Duodenal mucosa (tissue), 2 donors: ENCODE measurements around the gene C10orf105.

Experiments used
- H3K27ac ChIP-seq: one replicate; pipeline ENCODE4 v1.7.0; 2013; ENCODE audit warnings: low read depth, low read length
- H3K27me3 ChIP-seq, 2 donors: one replicate each; pipeline ENCODE4 v1.7.0; 2013; ENCODE audit warnings: low read length in 2 of 2, control low read depth in 1 of 2; ENCODE audit not compliant: insufficient read depth in 2 of 2, control insufficient read depth in 1 of 2
- H3K36me3 ChIP-seq, 2 donors: one replicate each; pipeline ENCODE4 v1.7.0; 2013; ENCODE audit warnings: low read length in 2 of 2, control low read depth in 1 of 2; ENCODE audit not compliant: insufficient read depth in 2 of 2, control insufficient read depth in 1 of 2
- H3K4me1 ChIP-seq, 2 donors: one replicate each; pipeline ENCODE4 v1.7.0; 2013; ENCODE audit warnings: low read length in 2 of 2, control low read depth in 1 of 2; ENCODE audit not compliant: insufficient read depth in 2 of 2, control insufficient read depth in 1 of 2
- H3K4me3 ChIP-seq, 2 donors: one replicate each; pipeline ENCODE4 v1.7.0; 2013; ENCODE audit warnings: low read length in 2 of 2, low read depth in 1 of 2
- H3K9ac ChIP-seq, 2 donors: one replicate each; pipeline ENCODE4 v1.7.0; 2013; ENCODE audit warnings: low read length in 2 of 2, low read depth in 1 of 2
- H3K9me3 ChIP-seq, 2 donors: one replicate each; pipeline ENCODE4 v1.7.0; 2013; ENCODE audit warnings: low read length in 2 of 2, control low read depth in 1 of 2; ENCODE audit not compliant: control insufficient read depth in 1 of 2

C10orf105 gene

GRCh38 chr10:71737001-71737833 lies 17.6 kb upstream of the C10orf105 start:
- Histone ChIP-seq H3K9ac (peak overlapping the region; percentile 28 to 42), H3K36me3 (no peaks in the 10 kb centered on the region), H3K27me3 (no peaks in the 10 kb centered on the region), H3K27ac (peak overlapping the region; percentile 63), H3K9me3 (no peaks in the 10 kb centered on the region), H3K4me1 (peaks cover 50 to 65% of the 10 kb centered on the region in 2 donors), H3K4me3 (peak overlapping the region in 1 of 2 donors; percentile 10)

DNA sequence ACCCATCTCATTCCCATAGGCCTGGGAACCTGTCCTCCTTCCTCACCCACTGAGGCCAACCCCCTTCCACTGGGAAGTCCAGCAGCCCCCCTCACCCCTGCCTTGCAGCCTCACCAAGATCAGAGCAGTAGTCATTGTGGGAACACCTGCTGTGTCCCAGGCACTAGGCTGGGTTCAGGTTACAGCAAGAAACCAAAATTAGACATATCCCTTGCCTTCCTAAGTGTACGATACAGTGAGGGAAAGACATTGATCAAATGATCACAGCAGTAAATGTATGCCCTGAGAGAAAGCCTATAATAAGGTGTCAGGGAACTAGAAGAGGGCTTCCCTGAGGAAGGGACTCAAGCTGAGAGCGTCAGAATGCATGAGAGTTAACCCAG lies 17.0 kb upstream of the C10orf105 start:
- Histone ChIP-seq H3K27ac (no peak overlapping the region), H3K9me3 (no peaks in the 10 kb centered on the region), H3K4me1 (peaks cover 46 to 59% of the 10 kb centered on the region in 2 donors), H3K27me3 (no peaks in the 10 kb centered on the region), H3K9ac (peak overlapping the region; percentile 28 to 42), H3K4me3 (peak overlapping the region in 1 of 2 donors; percentile 10), H3K36me3 (no peaks in the 10 kb centered on the region)

DNA sequence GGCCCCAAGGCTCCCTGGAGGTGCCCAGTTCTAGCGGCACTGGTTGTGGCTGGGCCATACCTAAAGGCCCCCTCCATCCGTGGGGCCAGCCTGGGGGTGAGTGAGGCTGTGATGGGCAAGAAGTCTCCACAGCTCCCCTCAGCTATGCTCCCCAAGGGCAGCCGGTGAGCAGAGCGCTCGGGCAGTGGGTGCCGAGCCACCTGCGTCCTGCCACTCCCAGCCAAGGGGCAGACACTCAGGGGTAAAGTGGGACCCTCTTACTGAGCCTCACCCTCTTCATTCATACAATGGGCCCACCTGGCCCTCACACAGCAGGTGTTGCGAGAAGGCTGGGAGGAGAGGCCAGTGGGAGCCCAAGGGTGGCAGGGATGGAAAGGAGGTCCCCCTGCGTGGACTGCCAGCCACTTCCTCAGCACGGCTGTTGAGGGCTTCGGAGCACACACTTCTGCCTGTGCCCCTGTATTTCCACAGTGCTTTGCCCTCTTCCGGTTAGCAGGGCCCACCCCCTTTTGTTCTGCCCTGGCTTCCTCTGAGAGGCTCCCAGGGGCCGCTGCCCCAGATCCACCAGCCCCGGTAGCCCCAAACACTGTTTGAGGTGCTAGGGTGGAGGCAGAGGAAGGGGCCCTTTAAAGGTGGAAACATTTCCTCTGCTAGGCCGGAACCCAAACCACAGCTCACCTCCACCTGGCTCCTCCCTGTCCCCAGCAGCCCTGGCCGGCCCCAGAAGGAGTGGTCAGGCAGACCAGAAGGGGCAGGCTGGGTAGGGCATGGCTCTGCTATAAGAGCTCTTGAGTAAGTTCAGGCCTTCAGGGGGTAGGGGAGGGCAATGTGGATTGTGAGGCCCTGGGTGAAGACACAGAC lies 16.4 kb upstream of the C10orf105 start:
- Histone ChIP-seq H3K36me3 (no peaks in the 10 kb centered on the region), H3K4me1 (peaks cover 46 to 53% of the 10 kb centered on the region in 2 donors), H3K27me3 (no peaks in the 10 kb centered on the region), H3K9me3 (no peaks in the 10 kb centered on the region), H3K9ac (peak overlapping the region; percentile 28 to 42), H3K4me3 (peak overlapping the region; percentile 10 to 40), H3K27ac (peak overlapping the region; percentile 30)

GRCh38 chr10:71734797-71735196 lies 15.2 kb upstream of the C10orf105 start:
- Histone ChIP-seq H3K27ac (no peak overlapping the region), H3K4me3 (no peak overlapping the region), H3K9me3 (no peaks in the 10 kb centered on the region), H3K4me1 (peaks cover 42 to 49% of the 10 kb centered on the region in 2 donors), H3K9ac (no peak overlapping the region), H3K27me3 (no peaks in the 10 kb centered on the region), H3K36me3 (no peaks in the 10 kb centered on the region)

GRCh38 chr10:71731791-71732190 lies 12.2 kb upstream of the C10orf105 start:
- peaks cover 49 to 60% of the 10 kb centered on the region in 2 donors for H3K4me1 ChIP-seq

DNA sequence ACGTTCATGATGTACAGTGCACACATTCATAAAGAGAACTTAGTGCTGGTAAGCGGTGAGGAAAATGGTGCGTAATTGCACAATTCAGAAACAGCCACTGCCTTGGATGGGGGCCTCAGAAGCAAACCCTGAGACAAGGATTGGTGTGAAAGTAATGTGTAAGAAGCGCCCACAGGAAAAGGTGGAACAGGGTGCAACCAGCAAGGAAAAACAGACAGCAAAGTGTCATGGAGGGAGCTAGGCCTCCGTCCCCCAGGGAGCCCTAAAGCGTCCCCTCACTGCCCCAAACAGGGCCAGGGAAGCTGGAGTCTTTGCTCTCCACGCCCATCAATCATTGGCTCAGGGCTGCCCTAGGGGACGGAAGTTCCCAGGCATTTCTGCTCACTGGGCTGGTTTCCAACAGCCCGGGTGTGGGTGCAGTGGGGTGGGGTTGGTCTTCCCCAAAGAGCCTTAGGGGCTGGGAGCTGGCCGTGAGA lies 9.6 kb upstream of the C10orf105 start:
- Histone ChIP-seq H3K9me3 (no peaks in the 10 kb centered on the region), H3K36me3 (no peaks in the 10 kb centered on the region), H3K4me3 (no peak overlapping the region), H3K27me3 (no peaks in the 10 kb centered on the region), H3K9ac (peak overlapping the region in 1 of 2 donors; percentile 20), H3K4me1 (peaks cover 50 to 51% of the 10 kb centered on the region in 2 donors), H3K27ac (peak overlapping the region; percentile 49)

More at GRCh38 chr10:71731791-71732190, 12.2 kb upstream of the C10orf105 start:
- Histone ChIP-seq H3K4me3 (no peak overlapping the region), H3K27me3 (no peaks in the 10 kb centered on the region), H3K9ac (no peak overlapping the region), H3K27ac (no peak overlapping the region), H3K36me3 (no peaks in the 10 kb centered on the region), H3K9me3 (no peaks in the 10 kb centered on the region)

DNA sequence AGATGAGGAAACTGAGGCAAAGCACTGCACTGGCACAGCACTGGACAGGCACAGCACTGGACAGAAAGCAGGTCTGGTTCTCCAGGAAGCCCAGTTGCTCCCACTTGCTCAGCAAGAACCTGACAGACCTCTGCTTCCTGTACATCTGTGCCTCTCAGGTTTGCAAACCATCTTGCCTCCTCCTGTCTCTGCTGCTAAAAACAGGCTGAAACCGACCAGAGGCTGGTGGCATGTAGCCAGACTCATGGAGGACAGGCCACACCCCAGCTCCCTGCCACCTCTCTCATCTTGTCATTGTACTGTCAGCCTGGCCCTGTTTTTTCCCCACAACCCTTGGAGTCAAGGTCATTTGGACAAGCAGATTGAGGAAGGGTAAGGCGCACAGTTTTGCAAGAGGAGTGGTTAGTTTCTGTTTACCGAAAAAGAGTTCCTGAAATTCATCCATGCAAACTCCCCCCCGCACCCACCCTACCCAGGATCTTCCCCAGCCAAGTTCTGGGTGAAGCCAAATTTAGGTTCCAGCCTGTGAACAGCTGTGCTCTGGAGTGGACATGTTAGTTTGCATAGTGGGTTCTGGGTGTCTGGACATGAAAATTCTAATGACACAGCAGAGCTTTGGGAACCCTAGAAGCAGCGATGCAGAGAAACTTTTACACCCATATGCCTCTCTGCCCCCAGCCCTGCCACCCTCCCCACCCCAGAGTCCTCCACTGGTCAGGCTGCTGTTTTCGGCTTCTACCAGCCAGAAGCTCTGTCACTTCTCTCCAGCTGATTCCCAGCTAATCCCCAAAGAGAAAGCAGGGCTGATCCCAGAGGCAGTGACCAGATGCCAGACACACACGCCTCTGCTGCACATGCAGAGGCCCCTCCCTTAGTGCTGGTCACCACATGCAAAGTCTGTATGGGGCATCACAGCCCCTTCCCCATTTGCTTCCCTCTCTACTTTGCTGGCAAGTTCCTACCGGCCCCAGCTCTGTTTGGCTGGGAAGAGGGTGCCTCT lies 8.5 kb upstream of the C10orf105 start:
- H3K9ac ChIP-seq: peak overlapping the region; percentile 63 to 67

GRCh38 chr10:71727105-71727737 lies 7.6 kb upstream of the C10orf105 start:
- Histone ChIP-seq H3K27me3 (no peaks in the 10 kb centered on the region), H3K27ac (peak overlapping the region; percentile 69), H3K4me1 (peaks cover 49 to 51% of the 10 kb centered on the region in 2 donors), H3K9me3 (no peaks in the 10 kb centered on the region), H3K4me3 (peak overlapping the region in 1 of 2 donors; percentile 31), H3K9ac (peak overlapping the region; percentile 63 to 67), H3K36me3 (no peaks in the 10 kb centered on the region)

More for the DNA sequence above, 8.5 kb upstream of the C10orf105 start:
- H3K9me3 ChIP-seq: no peaks in the 10 kb centered on the region
- H3K4me3 ChIP-seq: peak overlapping the region; percentile 24 to 31
- no peaks in the 10 kb centered on the region for H3K27me3 ChIP-seq
- peaks cover 49 to 51% of the 10 kb centered on the region in 2 donors for H3K4me1 ChIP-seq
- H3K27ac ChIP-seq: peak overlapping the region; percentile 69
- H3K36me3 ChIP-seq: no peaks in the 10 kb centered on the region

DNA sequence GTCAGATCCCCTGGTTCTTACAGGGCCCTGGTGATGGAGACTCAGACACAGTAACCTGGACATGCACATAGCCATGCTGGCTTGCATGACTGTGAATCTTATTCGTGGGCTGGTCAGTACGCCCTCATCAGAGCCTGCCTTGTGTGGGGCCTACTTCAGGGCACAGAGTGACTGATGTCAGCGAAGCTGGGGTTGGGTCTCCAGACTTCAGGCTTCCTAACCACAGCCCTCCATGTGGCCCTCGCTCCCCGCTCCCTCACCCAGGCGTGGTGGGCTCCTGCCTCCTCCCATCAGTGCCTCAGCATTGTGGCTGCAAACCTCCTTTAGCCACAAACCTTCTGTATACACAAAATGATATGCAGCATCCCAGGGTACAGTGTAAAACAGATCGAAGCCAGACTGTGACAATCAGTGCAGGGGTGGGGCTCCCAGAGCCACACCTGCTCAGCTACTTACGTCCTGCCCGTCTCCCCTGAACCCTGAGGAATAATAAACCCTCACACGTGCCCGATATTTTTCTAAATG lies 7.1 kb upstream of the C10orf105 start:
- H3K4me1 ChIP-seq: peaks cover 49 to 51% of the 10 kb centered on the region in 2 donors
- H3K9ac ChIP-seq: peak overlapping the region in 1 of 2 donors; percentile 19
- H3K36me3 ChIP-seq: no peaks in the 10 kb centered on the region
- no peaks in the 10 kb centered on the region for H3K27me3 ChIP-seq
- peak overlapping the region in 1 of 2 donors; percentile 1 for H3K4me3 ChIP-seq
- no peaks in the 10 kb centered on the region for H3K9me3 ChIP-seq
- peak overlapping the region; percentile 69 for H3K27ac ChIP-seq
